DND-41 (cell line): ENCODE results near the gene PIGB.

Source experiments
- CTCF ChIP-seq: IDR thresholded peaks from 2 replicates; pipeline ENCODE4 v1.5.1; 2012; ENCODE audit warnings: borderline replicate concordance, low read length, moderate library complexity, mild to moderate bottlenecking; ENCODE audit not compliant: poor library complexity, severe bottlenecking; ENCODE audit errors: extremely low read depth
- EZH2 ChIP-seq: IDR thresholded peaks from 3 replicates; pipeline ENCODE4 v1.6.1; 2012; ENCODE audit warnings: borderline replicate concordance, low read depth, mild to moderate bottlenecking, moderate library complexity, low read length, inconsistent platforms; ENCODE audit not compliant: severe bottlenecking

- TF ChIP-seq EZH2 (no peak), CTCF (no peak)
Measured at GRCh38 chr15:55348281-55348778, 29.3 kb downstream of the PIGB start.
